Measurements from ENCODE around the gene ABCG4. TPM values are rescaled to one million over a fixed set of nuclear protein-coding genes. Genes with fewer than 3 reads are reported as not detected.

The ABCG4 gene
- total and polyA plus RNA-seq, 9 of the 15 experiments (the other 6 are each of a cell fraction or from before 2014, with no cell fraction given) = 0.03 to 0.11 (median 0.07) TPM; not detected in 4

- TF ChIP-seq GMEB1 (CRISPR knock-in tag; IDR thresholded peaks at IDR 0.05) (no peak), ZNF668 (CRISPR knock-in tag; IDR thresholded peaks at IDR 0.05) (no peak), FOXK1 (CRISPR knock-in tag; IDR thresholded peaks at IDR 0.05; ENCODE audit: borderline replicate concordance) (no peak), FOXA3 (CRISPR knock-in tag; conservative IDR thresholded peaks at IDR 0.05 in 1 of 2, IDR thresholded peaks at IDR 0.05 in 1 of 2) (no peak), ZNF764 (CRISPR knock-in tag; IDR thresholded peaks at IDR 0.05; ENCODE audit: low read depth) (no peak), ZNF140 (CRISPR knock-in tag; IDR thresholded peaks at IDR 0.05) (no peak), CTCF (IDR thresholded peaks at IDR 0.05 in 2 of 3, conservative IDR thresholded peaks at IDR 0.05 in 1 of 3; ENCODE audit: insufficient read depth in 2 of 3, low read depth in 1 of 3, low read length in 3 of 3) (peak; percentile 68 to 84 (median 71)), IRF2 (CRISPR knock-in tag; IDR thresholded peaks at IDR 0.05) (no peak), REST (IDR thresholded peaks at IDR 0.05; ENCODE audit: borderline replicate concordance) (peak; percentile 40; the same call in 1 of the 2 replicates), REST (CRISPR knock-in tag; IDR thresholded peaks at IDR 0.05; ENCODE audit: low read depth) (no peak), HMGN3 (IDR thresholded peaks at IDR 0.05; ENCODE audit: borderline replicate concordance, extremely low read depth, insufficient read length, low read depth, low read length) (no peak), GABPB1 (CRISPR knock-in tag; IDR thresholded peaks at IDR 0.05) (0 out of 2 replicates have a peak, but pooled peaks have one; percentile 28), FUS (optimal IDR thresholded peaks at IDR 0.05; ENCODE audit: low read depth, low read length) (no peak), HMBOX1 (IDR thresholded peaks at IDR 0.05) (no peak)
These were observed 7.1 kb downstream of the ABCG4 start (continued) for GRCh38 chr11:119155733-119156492.
